ENCODE measurements around the gene MTA3.

GRCh38 chr2:42618972-42619371 lies 50.5 kb downstream of the MTA3 start:
- TF ChIP-seq POLR2A (IDR thresholded peaks at IDR 0.05; ENCODE audit: low read depth, low read length): no peak
- TF ChIP-seq EZH2 (IDR thresholded peaks at IDR 0.05; ENCODE audit: borderline replicate concordance, low read depth, low read length, severe bottlenecking): no peak
- no peak for TF ChIP-seq MAX (IDR thresholded peaks at IDR 0.05; ENCODE audit: insufficient read depth, insufficient read length)
- TF ChIP-seq CTCF (IDR thresholded peaks at IDR 0.05; ENCODE audit: extremely low read depth in 1 of 2, insufficient read depth in 1 of 2, low read depth in 1 of 2, low read length in 2 of 2): no peak

All from endothelial cell of umbilical vein (primary cell).